PC-3 (cell line): Measurements from ENCODE around the gene SNX11.

Experiments
- EZH2 ChIP-seq: fragments of 300-600 bp; sonication (generic); IDR thresholded peaks from one replicate; pipeline ENCODE4 v1.6.1; 2017; ENCODE audit warnings: antibody characterized with exemption, mild to moderate bottlenecking, low read length; ENCODE audit not compliant: unreplicated experiment
- EZH2phosphoT487 ChIP-seq: fragments of 300-600 bp; sonication (generic); IDR thresholded peaks from 2 replicates; pipeline ENCODE4 v1.6.1; 2018; ENCODE audit warnings: mild to moderate bottlenecking, antibody characterized with exemption, low read length, borderline replicate concordance
- TF ChIP-seq, protein P1 (sequence below): fragments of 300-600 bp; sonication (generic); conservative IDR thresholded peaks from 2 replicates; pipeline ENCODE4 v1.5.1; 2017; ENCODE audit warnings: antibody characterized with exemption, low read depth, mild to moderate bottlenecking, low read length

DNA sequence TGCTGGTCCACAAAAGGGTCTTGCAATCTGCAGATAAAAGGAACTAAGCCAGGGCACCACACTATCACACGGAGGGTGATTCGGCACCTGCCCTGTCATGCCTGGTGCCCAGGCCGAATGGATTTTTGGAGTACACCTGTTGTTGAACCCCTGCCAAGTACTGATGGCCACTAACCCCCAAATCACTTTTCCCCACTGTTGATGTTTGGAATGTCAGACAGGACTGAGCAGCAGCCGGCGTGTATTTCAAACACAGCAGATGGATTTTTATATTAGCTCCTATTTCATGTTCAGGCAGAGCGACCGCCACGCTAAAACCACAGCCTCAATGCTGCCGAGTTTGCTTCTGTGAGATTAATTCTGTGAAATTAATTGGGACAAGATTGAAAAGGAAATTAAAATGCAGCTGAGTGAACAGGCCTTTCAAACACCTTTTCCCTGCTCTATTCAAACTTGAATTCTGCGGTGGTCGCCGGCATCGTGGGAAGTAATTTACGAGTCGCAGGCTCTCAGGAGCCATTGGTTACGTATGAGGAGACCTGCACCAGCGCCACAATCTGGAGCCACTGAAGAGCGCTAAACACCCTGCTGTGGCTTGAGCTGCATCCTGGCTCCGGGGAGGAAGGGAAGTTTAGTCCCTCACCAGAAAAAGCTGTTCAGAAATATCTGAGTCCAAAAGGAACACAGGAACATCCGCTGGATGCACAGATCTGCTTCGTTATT lies 48.5 kb downstream of the SNX11 start:
- no peak for TF ChIP-seq EZH2
- TF ChIP-seq, protein P1, sequence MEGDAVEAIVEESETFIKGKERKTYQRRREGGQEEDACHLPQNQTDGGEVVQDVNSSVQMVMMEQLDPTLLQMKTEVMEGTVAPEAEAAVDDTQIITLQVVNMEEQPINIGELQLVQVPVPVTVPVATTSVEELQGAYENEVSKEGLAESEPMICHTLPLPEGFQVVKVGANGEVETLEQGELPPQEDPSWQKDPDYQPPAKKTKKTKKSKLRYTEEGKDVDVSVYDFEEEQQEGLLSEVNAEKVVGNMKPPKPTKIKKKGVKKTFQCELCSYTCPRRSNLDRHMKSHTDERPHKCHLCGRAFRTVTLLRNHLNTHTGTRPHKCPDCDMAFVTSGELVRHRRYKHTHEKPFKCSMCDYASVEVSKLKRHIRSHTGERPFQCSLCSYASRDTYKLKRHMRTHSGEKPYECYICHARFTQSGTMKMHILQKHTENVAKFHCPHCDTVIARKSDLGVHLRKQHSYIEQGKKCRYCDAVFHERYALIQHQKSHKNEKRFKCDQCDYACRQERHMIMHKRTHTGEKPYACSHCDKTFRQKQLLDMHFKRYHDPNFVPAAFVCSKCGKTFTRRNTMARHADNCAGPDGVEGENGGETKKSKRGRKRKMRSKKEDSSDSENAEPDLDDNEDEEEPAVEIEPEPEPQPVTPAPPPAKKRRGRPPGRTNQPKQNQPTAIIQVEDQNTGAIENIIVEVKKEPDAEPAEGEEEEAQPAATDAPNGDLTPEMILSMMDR = no peak
- TF ChIP-seq EZH2phosphoT487 = no peak
